Lower lobe of right lung (tissue), 2 donors: ENCODE data around the gene ZFHX3. TPM values are rescaled to one million over a fixed set of nuclear protein-coding genes. Genes with fewer than 3 reads are reported as not detected.

Source experiments
- ATAC-seq, 2 donors: fragments of 200-7000 bp; cut with Tn5 transposase; one replicate each; pipeline ENCODE4 v1.9.1; 2020 to 2022; ENCODE audit warnings: mild to moderate bottlenecking in 2 of 2, moderate library complexity in 2 of 2
- DNase-seq: peaks from one replicate; pipeline ENCODE4 v3.0.0-alpha.2; 2020
- H3K27ac ChIP-seq: fragments of 200-600 bp; one replicate; pipeline ENCODE4 v1.8.0; 2022
- H3K27me3 ChIP-seq: fragments of 200-600 bp; one replicate; pipeline ENCODE4 v1.8.0; 2022; ENCODE audit warnings: low read depth
- H3K36me3 ChIP-seq: fragments of 200-600 bp; one replicate; pipeline ENCODE4 v1.8.0; 2022; ENCODE audit warnings: mild to moderate bottlenecking
- H3K4me1 ChIP-seq: fragments of 200-600 bp; one replicate; pipeline ENCODE4 v1.8.0; 2022
- H3K4me3 ChIP-seq: fragments of 200-600 bp; one replicate; pipeline ENCODE4 v1.8.0; 2022; ENCODE audit warnings: mild to moderate bottlenecking
- H3K9me3 ChIP-seq: fragments of 200-600 bp; one replicate; pipeline ENCODE4 v1.8.0; 2022
- intact Hi-C: fragments of 100-400 bp; cut with DNase I; formaldehyde crosslinking; loops from one replicate; pipeline ENCODE4 v1.11.0; 2022
- total RNA-seq: library from RNA; stranded (reverse); fragmentation: NEBNext Ultra II Directional; extraction: Animal tissue kit (Norgen Biotek cat#: 25700); gene quantifications from one replicate; pipeline ENCODE4 v1.2.1, GENCODE V29; 2021
- TF ChIP-seq, protein P1 (sequence below): fragments of 200-600 bp; IDR thresholded peaks from one replicate; pipeline ENCODE4 v1.8.0; 2022; ENCODE audit warnings: antibody characterized with exemption, mild to moderate bottlenecking
- donor health status: DM: no; HTN: yes; CAD: no; lungs with severe emphysema.

The ZFHX3 gene
- total RNA-seq, 1 donor from 2014 or later = 29.3 TPM

DNA sequence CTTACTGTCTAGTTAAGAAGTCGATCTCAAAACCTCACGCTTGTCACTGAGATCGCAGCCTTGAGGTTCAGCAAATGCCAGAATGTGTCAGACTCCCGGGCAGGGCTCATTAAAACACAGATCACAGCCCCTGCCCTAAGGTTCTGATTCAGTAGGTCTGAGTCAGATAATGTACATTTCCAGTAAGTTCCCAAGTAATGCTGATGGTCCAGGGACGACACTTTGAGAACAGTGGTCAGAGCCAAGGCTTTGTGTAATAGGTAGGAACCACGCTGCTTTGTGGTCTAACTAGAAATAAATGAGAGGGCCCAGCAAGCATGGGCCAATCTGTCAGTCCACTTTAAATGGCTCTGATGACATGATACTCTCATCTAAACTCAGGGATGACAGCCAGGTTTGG lies 228.6 kb downstream of the ZFHX3 start:
- intact Hi-C loops = no loop called here
- no peak for DNase-seq
- ATAC-seq = no peak
- Histone ChIP-seq H3K27ac (no peak overlapping the region), H3K36me3 (no peaks in the 10 kb centered on the region), H3K9me3 (no peaks in the 10 kb centered on the region), H3K4me1 (no peaks in the 10 kb centered on the region), H3K4me3 (no peak overlapping the region), H3K27me3 (no peaks in the 10 kb centered on the region)
- TF ChIP-seq, protein P1, sequence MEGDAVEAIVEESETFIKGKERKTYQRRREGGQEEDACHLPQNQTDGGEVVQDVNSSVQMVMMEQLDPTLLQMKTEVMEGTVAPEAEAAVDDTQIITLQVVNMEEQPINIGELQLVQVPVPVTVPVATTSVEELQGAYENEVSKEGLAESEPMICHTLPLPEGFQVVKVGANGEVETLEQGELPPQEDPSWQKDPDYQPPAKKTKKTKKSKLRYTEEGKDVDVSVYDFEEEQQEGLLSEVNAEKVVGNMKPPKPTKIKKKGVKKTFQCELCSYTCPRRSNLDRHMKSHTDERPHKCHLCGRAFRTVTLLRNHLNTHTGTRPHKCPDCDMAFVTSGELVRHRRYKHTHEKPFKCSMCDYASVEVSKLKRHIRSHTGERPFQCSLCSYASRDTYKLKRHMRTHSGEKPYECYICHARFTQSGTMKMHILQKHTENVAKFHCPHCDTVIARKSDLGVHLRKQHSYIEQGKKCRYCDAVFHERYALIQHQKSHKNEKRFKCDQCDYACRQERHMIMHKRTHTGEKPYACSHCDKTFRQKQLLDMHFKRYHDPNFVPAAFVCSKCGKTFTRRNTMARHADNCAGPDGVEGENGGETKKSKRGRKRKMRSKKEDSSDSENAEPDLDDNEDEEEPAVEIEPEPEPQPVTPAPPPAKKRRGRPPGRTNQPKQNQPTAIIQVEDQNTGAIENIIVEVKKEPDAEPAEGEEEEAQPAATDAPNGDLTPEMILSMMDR = no peak

GRCh38 chr16:72818236-72818845 lies 229.6 kb downstream of the ZFHX3 start:
- Histone ChIP-seq H3K36me3 (no peaks in the 10 kb centered on the region), H3K4me3 (no peak overlapping the region), H3K27ac (no peak overlapping the region), H3K27me3 (no peaks in the 10 kb centered on the region), H3K4me1 (no peaks in the 10 kb centered on the region), H3K9me3 (no peaks in the 10 kb centered on the region)
- ATAC-seq (no peak), DNase-seq (no peak)
- intact Hi-C loops = no loop called here
- TF ChIP-seq, protein P1 = no peak

DNA sequence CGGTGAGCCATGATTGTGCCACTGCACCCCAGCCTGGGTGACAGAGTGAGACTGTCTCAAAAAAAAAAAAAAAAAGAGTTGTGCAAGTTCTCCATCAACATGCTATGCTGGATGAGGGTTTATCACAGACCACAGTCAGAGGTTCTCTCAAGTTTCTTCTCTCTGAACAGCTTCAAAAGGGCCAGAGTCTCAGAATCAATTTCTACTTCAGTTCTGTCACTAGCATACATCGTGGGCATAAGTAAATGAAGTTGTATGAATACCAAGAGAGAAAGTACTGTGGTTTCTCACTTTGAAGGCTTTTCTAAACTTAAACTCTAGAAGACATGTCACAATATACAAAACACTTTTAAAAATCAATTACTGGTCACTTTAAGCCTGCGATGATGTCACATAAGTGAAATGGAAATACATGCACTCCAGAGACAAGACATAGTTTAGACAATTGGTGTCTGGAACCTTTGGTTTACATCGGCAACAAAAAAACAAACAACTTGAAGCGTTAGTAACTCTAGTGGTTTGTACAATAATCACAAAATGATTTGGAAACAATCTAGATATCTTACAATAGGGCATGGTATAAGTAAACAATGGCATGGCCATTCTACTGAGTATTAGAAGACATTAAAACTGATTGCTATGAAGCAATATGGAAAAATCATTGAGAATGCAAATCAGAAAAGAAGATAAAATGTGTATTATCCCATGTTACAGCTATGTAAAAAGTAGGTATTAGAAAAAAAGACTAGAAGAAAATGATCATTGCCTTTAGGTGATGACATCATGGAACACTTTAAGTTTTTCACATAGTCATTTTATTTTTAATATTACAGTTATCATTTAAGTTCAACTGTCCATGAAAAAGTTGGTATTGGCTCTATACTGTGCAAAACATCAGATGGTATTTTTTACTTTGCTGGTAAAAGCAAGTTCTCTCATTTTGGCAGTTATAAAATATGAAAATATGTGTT lies 232.3 kb downstream of the ZFHX3 start:
- DNase-seq (no peak), ATAC-seq (no peak)
- Histone ChIP-seq H3K4me1 (no peaks in the 10 kb centered on the region), H3K4me3 (no peak overlapping the region), H3K36me3 (peaks cover 13% of the 10 kb centered on the region), H3K27me3 (no peaks in the 10 kb centered on the region), H3K9me3 (no peaks in the 10 kb centered on the region), H3K27ac (no peak overlapping the region)
- TF ChIP-seq, protein P1 = no peak
- intact Hi-C loops = no loop called here

DNA sequence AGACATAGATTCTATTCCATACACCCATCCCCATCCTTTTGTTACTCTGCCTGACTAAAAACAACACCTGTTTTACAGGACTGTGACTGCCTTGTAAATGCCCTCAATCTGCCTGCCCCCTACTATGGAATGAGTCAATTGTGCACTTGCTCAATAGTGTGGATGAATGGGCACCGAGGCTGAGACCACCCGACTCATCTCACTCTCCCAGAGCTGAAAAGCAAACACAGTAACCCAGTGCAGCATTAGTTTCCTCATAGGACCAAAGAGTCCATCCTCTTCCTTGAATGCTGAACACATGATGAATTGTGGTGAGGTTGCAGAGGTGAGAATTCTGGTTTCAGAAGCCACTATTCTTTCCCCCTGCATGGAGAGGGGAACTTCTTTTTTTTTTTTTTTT lies 233.7 kb downstream of the ZFHX3 start:
- ATAC-seq (no peak), DNase-seq (no peak)
- no peaks in the 10 kb centered on the region for H3K9me3 ChIP-seq
- H3K27me3 ChIP-seq = no peaks in the 10 kb centered on the region
- H3K27ac ChIP-seq = no peak overlapping the region
- H3K36me3 ChIP-seq = peaks cover 26% of the 10 kb centered on the region
- H3K4me3 ChIP-seq = no peak overlapping the region
- TF ChIP-seq, protein P1 = no peak
- H3K4me1 ChIP-seq = no peaks in the 10 kb centered on the region
- intact Hi-C loops = no loop called here

GRCh38 chr16:72812672-72813071 lies 235.3 kb downstream of the ZFHX3 start:
- Histone ChIP-seq H3K9me3 (no peaks in the 10 kb centered on the region), H3K4me3 (no peak overlapping the region), H3K27me3 (no peaks in the 10 kb centered on the region), H3K27ac (no peak overlapping the region), H3K36me3 (peaks cover 26% of the 10 kb centered on the region), H3K4me1 (no peaks in the 10 kb centered on the region)
- ATAC-seq (no peak), DNase-seq (no peak)
- TF ChIP-seq, protein P1 = no peak
- intact Hi-C loops = no loop called here
